M059J (cell line): ENCODE measurements around the gene OTP. TPM values are rescaled to one million over a fixed set of nuclear protein-coding genes. Genes with fewer than 3 reads are reported as not detected.

Experiments
- DNase-seq: peaks from one replicate; pipeline ENCODE4 v3.0.0-alpha.2; 2012; ENCODE audit warnings: low read depth
- total RNA-seq: library from RNA; depleted of rRNA; stranded (reverse); fragments of >200 nt; shearing (Covaris generic); gene quantifications from 2 replicates; pipeline ENCODE4 v1.2.3, GENCODE V29; 2014; rRNA removed

Gene OTP
- total RNA-seq: not detected in 2 replicates

DNA sequence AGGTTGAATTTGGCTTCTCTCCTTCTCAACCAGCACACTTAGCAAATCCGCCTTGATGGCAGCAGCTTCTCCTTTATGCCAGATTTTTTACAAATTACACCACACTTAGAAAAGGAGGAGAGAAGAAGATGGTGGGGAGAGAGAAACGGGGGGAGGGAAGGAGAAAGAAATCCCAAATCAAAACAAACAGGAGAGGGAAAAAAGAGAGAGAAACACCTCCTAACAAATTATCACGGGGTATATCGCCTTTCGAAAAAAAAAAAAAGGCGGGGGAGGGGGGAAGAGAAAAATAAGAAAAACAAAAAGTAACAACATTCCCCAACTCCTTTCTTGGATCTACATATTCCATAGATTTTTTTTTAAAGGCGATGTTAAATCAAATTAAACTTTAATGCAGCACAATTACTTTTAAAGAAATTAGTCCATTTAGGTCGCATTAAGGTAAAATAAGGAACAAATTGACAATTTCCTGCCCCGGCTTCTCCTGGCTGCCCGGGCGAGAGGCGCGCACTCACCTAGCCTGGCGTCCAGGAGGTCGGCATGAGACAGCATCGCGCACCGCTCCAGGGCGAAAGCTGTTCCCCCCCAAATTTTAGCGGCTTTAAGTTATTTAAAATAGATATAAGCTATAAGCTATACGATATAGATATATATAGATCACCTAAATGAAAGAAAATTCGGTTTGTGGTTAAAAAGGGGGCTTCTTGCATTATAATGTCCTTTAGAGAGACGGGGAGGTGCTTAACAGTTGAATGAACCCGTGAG lies at the start of gene OTP:
TSS of gene OTP (minus strand) at position 716 of the 765 bp plus-strand sequence. CDS start at position 552, 164 bp downstream.
- no peak for DNase-seq

DNA sequence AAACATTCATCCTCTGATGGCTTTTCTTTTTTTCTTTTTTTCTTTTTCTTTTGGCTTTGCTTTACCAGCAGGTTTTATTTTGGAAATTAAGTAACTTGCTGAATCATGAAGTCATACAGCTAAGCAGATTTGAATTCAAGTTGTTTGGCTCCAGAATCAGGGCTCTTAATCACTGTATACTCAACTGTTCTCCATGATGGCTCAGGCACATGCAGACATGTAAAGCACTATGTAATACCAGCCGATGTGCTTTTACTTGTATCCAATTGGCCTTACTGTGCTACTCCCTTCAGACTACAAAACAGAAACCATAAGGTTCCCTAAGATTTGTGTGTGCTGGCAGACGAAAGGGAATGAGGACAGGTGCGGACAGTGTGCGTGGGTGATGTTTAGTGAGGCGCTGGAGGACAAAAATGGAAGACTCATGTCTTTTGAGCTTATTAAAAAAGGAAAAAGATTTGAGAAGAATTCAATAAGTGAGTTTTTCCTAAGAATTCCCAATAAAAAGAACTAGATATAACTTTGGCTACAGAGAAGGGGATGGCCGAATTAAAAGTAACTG lies 44.7 kb upstream of the OTP start:
- DNase-seq: no peak

DNA sequence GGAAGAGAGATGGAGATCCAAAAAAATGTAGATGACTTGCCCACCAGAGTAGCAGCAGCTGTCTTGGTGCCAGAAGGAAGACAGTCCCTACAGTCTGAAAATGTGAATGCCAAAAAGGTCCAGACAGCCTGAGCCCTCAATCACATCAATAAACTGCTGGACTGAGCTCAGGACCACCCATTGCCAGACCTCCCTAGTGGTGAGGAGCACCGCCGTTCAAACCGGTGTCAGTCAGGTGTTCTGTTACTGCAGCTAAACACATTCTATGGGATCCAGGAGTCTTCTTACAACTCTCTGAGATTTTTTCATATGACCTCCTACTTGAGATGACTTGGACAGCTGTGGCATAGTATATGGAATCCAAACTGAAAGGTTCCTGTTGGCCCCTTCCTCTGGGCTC lies 32.0 kb upstream of the OTP start:
- no peak for DNase-seq

DNA sequence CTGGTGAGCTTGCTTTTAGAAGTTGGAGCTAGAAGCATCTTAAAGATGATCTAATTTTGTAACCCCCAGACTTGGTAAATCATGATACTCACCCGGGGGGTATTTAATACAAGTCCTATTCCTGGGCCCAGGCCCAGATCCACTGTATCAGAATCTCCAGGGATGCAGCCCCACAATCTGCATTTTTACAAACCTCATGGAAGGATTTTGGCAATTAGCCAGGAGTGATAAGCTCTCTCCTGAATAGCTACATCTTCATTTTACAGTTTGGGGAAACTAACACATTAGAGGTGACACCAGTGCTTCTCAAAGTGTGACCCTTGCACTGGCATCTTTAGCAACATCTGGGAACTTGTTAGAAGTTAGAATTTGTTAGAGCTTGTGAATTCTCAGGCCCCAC lies 31.2 kb upstream of the OTP start:
- DNase-seq: no peak

DNA sequence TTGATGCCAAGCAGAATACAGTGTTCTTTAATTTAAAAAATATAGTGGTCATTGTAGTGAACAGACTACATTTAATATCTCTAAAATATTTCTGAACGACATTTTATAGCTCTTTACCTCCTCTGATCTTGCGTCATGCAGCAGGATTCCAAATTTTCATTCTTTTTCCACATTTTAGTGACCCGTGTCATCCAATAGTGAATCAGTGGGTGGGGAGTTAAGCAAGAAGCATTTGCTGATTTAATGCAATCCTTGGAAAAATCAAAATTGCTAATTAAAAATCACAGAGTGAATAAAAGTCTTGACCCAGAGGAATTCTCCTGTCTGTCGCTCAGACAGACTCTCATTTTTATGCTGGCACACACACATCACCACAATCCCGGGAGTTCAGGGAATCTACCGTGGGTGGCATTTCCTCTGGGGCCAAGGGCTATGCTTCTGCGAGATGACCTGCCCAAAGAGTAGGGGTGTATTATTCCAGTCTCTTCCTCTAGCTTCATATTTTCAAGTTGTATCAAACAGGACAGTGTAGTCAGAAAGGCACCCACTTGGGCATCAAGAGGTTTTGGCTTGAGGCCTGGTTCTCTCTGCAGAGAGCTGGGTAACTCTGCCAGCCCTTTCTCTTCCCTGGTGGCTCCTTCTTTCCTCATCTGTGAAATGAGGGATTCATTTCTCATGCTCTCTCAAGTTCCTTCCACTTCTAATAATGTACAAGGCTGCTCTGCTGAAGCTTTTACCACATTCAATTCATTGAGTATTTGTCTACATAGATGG lies 24.8 kb upstream of the OTP start:
- DNase-seq: no peak

DNA sequence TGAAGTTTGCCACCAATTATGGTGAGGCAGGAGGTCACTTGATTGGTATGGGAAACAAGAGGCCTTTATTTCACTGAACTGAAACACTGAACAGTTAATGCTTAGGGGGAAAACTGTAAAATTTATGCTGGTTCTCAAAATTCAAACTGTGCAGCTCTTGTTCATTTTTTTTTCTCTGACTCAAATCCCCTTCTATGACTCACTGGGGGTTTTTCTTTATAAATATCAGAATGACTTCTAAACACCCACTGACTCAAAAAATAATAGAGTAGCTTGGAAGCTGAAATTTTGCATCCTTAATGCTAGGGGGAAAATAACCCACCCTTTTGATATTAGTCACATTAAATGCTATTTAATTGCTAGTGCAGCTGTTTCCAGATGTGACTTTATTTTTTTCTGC lies 24.1 kb upstream of the OTP start:
- DNase-seq: no peak

DNA sequence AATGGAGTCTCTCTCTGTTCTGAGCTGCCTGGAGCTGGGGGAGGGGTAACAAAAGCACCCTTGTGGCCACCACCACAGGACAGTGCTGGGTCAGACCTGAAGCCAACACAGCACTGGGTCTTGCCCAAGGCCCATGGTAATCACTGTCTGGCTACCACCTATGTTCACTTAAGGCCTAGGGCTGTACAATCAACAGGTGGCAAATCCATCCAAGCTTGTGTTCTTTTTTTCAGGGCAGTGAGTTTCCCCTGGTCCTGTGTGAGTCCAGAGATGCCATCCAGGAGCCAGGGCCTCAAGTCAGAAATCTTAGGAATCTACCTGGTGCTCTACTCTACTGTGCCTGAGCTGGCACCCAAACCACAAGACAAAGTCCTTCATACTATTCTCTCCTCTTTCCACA lies 20.1 kb upstream of the OTP start:
- no peak for DNase-seq

DNA sequence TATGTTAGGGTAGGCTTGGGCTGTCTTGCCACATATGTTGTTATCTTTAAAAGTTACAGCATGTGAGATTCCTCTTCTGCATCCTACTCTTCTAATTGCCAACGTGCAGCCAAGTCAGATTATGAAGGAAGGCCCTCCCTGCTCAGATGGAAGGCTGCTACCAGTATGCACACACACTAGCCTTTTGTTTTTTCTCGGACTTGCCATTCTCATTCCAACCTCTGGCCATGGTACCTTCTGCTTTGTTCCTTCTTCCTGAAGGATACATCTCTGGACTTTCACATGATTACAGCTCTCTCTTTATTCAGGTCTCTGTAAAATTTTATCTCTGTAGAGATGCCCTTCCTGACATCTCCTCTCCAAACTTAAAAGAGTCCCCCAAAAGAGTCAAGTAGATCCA lies 12.8 kb upstream of the OTP start:
- no peak for DNase-seq

DNA sequence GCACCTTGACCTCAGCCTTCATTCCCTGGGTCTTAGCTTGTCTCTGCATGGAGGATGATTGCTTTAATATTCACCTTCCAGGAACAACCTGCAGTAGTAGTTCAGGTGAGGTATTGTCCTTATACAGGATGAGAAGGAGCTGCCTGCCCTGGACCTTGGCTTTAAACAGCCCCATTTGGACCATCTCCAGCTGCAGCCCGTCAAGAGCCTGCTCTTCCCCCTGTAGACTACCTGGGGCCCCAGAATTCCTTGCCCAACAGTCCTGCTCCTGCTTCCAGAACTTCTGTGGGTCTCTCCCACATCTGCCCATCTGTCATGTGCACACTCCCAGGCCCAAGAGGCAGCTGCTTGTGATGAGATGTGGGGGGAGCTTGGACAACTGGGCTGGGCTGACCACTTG lies 12.2 kb upstream of the OTP start:
- no peak for DNase-seq

DNA sequence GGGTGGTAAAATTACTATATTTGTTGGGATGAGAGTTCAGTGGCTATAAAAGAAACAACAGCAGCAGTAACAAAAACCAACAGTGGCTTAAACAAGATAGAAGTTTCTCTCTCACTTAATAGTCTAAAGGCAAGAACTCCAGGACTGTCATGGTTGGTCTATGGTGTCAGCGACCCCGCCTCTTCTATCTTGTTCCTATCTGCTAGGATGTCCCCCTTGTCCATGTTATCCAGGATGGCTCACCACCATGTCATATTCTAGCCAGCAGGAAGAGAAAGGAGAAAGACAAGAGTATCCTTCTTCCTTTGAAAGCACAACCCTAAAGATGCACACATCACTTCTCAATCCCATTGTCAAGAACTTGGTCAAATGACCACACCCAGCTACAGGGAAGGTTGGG lies 11.3 kb upstream of the OTP start:
- no peak for DNase-seq

DNA sequence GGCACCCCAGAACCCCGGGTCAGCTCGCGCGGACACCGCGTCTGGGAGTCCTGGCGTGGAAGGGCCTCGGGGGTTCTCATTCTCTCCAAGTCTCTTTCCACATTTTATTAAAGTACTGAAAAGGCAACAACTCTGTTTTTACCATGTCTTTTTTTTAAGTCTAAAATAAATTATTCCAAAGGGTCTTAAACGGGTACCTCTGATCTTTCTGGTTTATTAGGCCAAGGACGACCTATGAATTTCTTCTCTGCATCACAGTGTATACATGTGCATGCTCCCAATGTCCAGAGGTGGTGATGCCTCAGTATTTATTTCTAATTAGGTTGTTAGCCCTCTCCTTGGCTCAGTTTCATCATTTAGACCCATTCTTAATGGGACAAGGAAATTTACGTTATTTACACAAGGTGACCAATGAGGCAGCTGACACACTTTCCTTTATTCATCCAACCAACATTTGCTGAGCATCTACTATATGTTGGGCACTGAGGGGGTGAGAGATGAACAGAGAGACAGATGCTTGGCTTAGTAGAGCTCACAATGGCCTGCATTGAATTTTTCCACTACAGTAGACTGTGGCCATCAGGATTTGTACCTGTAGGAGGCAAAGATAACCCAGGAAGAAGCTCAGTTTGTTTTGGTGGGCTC lies 7.6 kb upstream of the OTP start:
- DNase-seq: no peak

DNA sequence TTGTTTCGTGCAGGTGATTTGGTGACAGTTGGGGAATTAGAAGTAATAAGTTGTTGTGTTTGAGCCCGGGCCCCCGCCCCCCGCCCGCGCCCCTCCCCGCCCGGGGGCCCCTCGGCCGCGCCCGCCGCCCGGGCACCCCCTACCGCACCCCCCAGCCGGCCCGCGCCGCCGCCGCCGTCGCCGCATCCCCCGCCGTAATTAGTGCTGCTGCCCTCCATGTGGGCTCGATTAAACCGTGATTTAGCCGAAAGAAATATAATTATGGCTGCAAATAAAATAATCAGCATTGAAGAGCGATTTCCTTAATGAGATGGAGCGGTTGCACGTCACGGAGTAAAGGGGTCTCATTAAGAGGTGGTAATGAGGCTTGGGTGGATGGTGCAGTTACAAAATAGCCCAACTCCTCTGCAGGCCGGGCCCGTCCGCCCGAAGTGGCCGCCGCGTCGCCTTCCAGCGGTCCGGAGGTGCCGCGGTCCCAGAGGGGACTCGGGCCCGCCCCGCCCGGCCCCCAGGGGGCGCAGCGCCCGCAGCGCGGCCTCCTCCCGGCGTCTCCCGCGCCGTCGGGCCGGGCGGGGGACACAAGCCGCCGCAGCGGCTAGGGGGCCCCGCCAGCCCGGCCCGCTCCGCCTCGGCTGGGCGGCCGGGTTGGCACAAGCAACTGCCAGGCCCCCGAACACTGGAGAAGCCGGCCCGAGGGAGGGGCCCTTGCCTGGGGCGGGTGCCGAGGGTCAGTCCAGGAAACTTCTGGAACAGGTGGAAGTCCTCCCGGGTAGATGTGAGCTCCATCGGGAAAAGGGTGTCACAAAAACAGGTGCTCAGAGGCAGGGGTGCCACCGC lies 6.9 kb upstream of the OTP start:
- peak; percentile 27 for DNase-seq

DNA sequence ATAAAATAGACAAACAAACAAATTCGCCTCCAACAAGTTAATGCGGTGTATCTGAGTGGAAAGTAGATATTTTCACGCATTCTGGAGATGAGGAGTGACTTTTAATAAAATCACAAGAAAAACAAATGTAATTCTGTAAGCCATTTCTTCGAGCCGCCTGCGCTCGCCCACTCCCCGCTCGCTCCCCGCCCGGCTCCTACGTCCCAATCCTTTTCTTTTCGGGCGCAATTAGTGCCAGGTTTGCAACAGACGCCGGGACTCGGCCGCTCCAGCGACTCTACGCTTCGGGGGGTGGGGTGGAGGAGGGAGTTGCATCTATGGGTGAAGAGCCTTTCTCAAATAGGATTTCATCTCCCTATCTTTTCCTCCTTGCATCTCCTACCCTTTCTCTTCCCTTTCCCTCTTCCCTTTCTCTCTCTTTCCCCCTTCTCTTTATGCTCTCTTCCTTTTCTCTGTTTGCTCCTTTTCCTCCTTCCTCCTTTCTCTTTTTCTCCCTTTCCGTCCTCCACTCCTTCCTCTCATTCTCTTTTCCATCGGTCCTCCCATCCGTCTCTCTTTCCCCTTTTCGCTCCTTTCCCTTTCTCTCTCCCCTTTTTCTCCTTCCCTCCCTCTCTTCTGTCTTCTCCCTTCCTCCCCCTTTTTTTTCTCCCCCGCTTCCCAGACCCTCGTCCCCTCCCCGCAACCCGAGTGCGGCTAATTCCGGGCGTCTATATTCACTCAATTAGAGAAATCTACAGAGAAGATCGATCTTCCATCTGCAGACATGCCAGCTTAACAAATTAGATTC lies 6.1 kb upstream of the OTP start:
- DNase-seq: peak; percentile 16

DNA sequence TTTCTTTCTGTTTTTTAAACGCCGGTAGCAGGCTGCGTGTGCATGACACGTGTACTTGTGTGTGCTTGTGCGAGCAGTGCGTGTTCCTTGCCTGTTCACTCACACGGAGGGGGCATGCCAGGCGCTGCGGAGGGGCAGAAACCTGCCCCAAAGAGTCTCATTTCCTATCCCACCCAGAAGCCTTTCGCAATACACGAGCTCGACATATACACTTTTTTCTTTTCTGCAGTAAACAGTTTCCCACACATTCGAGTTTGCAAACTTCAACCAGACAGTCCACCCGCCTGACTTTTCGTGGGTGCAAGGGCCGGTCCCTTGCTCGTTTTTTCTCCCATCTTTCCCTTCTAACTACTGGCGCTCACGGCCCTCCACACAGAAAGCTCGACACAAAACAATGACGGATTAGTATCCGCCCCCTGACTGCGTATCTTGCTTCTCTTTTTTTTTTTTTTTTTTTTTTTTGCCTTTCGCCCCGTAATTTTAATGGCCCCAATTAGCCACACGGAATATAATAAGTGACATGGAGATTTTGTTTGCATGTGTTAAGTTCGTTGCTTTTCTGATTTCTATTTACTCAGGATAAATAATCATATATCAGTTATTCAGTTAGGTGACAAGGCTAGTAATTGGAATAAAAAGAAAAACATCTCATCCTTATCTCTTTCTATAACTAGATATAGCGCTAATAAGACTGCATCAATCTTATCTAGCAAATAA lies 5.3 kb upstream of the OTP start:
- DNase-seq: no peak

DNA sequence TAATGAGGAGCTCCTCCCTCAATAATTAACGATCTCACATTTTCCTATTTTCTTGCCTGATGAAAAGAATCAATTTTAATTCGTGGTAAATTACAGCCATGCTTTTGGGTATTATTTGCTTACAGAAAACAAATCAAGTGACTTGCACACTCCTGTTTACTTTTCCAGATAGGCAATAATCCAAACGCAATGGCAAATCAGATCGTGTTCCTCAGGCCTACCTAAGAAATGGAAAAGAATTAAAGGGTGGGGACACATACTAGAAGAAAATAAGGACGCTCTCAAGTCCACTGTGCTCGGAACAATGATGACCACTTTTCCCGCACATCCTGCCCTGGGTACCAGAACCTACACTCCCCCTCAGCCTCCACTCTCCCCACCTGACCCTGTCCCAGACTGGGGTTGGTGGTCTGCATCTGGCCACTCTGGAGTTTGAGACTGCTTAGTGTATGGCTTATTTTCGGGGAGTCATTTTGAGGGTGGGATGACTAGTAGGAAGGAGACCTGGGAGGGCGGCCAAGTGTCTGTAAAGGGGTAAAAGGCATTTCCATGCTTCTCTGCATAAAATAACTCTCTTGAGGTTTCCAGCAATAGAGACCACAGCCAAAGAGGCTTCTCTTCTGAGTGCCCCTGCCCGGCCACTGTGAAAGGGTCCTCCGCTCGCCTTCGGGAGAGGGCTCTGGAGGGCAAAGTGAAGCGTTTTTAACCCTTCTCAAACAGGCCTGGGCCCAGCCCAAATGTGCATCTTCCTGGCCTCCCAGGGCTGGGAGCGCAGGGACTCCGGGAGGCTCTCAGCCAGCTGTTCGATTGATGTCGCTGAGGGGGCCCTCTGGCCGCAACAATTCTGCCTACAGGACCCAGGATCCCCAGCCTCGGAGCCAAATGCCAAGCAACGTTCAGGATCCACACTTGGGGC lies 4.5 kb upstream of the OTP start:
- no peak for DNase-seq

DNA sequence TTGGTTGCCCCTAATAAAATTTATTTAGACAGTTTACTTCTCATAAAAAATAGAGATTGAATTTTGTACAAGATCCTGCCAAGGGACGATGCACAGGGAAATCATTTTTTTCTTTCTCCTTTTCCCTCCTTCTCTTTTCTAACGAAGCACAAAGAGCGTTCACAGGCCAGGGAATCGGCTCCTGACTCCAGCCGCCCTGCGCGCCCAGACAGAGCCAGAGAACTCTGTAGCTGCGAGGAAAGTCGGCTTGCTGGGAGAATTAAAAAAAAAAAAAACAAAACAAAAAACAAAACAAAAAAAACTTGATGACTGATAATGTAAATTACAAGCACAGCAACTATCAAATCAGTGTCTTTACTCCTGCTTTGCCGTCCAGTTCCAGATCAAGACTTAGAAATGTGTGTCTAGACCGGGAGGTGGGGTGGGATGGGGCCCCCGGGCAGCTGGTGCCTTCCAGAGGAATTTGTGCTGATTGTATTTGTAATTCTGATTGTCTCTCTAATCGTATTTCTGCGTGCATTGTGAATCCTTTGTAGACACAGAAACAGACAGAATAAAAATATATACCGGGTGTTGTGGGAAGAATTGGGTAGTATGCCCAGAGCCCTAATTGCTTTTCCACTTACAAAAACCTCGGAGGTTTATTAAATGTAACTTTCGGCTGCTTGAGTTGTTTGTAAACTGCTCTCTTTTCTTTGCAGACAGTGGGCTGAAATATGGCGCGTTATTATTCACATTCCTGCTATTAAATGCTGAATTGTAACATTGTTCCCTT lies 3.6 kb upstream of the OTP start:
- DNase-seq: no peak

DNA sequence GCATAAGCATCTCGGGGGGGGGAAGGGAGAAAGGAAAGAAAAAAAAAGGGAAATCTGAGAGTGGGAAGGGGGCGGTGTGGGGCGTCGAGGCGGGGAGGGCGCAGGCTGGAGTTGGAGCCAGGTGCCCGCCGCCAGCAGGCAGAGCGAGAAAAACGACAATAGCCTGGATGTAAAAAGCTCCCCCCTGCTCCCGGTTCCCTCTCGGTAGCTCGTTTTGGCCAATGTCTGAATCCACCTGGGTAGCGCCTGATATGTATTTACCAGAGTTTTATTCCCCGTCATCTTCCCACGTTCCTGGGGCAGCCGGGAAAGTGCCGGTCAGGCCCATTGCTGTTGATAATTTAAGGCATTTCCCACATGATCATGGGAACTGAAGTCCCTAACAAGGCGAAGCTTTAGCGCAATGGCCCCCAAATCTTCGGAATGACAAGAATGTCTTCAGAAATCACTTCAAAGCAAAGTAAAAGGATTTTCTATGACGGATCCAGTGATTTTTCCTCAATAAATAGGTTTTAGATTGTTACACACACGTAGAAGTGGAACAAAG lies 3.0 kb upstream of the OTP start:
- DNase-seq: no peak
